SIG-M5 treated with dmso at 0.1 percent for 504 hours (cell line): ENCODE results near the gene HIVEP3.
A peak's percentile ranks its signal among the peaks of the same experiment; 100 is the strongest.
"Not testable (repeated sequence)": the region's sequence is repeated elsewhere in the genome, so short reads cannot be mapped to it uniquely, and the experiment has no call there.

Source experiments
- DNase-seq: peaks from one replicate; lab custom pipeline; 2025; ENCODE audit not compliant: unreplicated experiment; lab: John Stamatoyannopoulos, UW

HIVEP3 gene

GRCh38 chr1:41573785-41574713, 344.7 kb downstream of the HIVEP3 start:
- peak; percentile 78 for DNase-seq

- DNase-seq = no peak
Observed at GRCh38 chr1:41573194-41573593, 345.5 kb downstream of the HIVEP3 start.

DNA sequence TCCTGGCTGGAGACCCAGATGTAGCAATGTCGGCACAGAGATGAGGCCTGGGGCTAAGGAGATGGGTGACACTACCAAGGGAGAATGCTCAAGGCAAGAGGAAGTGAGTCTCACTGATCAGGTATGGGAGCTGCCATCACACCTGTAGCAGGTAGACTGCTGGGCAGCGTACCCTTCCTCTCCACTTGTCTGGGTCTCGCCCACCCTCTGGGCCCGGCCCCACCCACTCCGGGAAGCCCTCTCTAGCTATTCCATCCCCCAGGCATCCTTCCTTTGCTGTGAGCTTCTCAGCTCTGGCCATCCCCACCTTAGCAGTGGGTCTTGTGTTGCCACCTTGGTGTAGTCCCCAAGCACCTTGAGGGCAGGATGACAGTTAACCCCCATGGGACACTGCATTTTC, 346.5 kb downstream of the HIVEP3 start:
- DNase-seq = no peak

DNA sequence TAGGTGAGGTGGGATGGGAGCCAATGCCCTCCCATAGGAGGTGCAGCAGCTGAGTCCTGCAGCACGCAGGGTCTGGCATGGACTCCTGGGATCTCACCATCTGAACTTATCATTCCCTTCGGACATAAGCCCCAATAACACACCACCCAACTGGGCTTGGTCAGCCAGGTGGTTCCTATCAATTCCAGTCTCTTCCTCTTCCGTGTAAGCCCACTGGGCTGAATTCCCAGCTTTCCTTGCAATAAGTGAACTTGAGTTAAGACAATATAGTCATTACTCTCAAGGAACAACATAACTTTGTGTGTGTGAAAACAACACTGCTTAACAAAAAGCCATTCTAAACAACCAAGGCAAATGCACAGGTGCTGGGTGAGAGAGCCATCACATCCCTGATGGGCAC, 347.7 kb downstream of the HIVEP3 start:
- no peak for DNase-seq

GRCh38 chr1:41568204-41568603, 350.5 kb downstream of the HIVEP3 start:
- DNase-seq = no peak

- DNase-seq = no peak
Observed at GRCh38 chr1:41566969-41567368, 351.8 kb downstream of the HIVEP3 start.

DNA sequence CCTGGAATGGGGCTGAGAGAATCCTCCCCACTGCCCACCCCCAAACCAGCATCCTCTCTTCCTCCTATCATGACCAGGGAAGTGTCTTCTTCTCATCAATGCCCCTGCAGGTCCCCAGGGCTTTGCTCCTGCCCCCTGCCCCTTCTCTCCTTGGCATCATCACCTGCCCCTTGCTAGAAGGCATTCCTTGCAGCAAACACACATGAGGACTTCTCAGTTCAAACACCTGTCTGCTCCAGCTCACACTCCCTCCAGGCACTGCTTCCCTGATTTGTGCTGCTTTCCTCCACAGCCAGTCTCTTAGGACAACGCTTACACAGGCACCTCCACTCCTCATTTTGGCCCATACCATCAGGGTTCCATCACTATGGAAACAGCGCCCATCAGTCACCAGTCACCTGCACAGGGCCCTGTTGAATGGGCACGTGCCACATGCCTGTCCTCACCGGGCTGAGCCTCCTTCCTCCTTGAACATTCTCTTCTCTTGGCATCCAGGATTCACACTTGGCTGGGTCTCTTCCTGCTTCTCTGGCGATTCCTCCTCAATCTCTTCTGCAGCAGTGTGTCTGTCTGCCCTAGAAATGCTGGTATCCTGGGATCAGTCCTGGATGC, 352.3 kb downstream of the HIVEP3 start:
- no peak for DNase-seq

DNA sequence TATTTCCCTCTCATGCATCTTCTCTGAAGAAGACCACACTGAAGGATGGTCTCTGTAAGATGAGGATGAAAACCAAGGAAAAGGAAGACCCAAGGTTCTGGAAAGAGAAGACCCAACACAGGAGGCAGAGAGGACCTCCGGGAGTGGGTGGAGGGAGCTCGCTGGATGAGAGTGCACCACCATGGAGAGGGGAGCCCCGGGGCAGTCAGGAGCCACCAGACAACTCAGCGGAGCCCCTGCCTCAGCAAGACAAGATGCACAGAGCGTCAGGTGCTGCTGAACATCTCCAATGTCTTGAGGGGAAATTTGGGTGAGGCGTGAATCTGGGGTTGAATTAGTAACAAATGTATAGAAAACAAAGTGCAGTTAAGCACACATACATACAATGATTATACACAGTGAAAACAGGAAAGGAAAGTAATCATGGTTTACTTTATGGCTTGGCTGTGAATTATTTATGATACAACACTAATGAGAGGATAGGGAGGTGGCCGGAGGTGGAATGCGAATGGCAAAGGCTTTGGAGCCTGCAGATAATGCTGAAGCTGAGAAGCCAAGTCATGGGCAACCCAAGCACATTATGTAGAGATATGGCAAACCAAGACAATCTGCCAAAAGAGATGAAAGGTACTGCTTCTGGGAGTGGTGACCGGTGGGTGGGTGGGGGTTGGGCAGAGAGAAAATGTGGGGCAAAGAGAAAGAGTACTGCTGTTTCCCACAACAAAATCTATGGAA, 353.8 kb downstream of the HIVEP3 start:
- no peak for DNase-seq

DNA sequence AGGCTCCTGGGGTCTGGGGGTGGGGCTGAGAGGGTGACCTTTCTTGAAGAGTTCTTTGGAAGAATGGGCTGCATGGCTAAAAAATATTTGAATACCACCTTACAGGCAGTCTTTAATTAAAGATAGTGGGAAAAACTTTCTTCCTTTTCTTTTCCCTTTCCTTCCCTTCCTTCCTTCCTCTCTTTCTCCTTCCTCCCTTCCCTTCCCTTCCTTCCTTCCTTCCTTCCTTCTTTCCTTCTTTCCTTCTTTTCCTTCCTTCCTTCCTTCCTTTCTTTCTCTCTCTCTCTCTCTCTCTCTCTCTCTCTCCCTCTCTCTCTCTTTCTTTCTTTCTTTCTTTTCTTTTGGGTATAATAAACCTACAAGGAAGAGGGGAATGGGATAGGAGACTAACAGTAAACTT, 356.4 kb downstream of the HIVEP3 start:
- no peak for DNase-seq

DNA sequence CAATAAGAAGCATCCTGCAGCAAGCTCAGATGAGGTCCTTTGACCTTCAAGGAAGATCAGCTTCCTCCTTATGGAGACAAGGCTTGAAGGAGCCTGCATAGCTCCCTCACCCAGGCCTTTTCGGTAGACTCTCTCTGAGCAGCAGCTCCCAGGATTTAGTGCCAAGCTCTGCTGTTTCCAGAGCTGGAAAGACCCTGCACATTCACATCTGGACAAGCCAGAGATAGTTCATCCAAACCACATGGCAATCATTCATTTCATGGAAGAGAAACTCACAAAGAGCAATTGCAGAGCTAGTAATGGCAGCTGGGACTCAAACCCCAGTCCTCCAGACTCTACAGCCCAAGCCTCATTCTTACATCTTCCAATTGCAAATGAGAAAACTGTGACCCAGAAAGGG, 357.8 kb downstream of the HIVEP3 start:
- no peak for DNase-seq

- no peak for DNase-seq
Observed at GRCh38 chr1:41560496-41560895, 358.2 kb downstream of the HIVEP3 start.

GRCh38 chr1:41559331-41559730, 359.4 kb downstream of the HIVEP3 start:
- DNase-seq = no peak

GRCh38 chr1:41558761-41559171, 360.0 kb downstream of the HIVEP3 start:
- DNase-seq = no peak

DNA sequence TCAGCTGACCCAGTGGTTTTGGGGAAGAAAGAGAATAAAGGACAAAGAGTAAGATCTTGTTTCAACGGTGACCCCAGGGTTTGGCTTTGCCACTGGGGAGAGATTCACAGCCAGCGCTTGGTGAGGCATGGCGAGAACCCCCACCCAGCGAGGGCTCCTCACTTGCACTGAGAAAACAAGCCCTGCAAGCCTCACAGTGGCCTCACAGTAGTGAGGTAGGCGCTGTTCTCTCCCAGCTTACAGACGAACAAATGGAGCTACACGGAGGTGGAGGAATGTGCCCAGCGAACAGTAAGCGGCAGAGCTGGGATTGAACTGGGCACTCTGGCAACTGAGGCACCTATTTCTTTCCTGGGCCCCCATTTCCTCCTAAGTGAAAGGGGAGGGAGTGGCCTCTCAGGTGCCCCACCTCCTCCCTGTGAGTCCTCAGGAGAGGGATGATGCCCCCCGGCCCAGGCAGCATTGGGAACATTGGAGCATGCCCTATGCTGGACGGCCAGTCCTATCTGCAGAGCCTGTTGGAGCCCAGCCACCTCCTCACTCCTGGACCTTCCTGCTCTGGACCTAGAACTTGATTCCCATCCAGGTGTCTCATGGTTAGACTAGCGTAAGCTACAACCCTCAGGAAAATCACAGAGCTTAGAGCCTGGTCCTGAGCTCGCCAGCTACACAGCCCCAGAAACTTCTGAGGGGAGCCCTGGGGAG, 360.8 kb downstream of the HIVEP3 start:
- DNase-seq = no peak

- not testable (repeated sequence) for DNase-seq
Observed at GRCh38 chr1:41554746-41555145, 364.0 kb downstream of the HIVEP3 start.

DNA sequence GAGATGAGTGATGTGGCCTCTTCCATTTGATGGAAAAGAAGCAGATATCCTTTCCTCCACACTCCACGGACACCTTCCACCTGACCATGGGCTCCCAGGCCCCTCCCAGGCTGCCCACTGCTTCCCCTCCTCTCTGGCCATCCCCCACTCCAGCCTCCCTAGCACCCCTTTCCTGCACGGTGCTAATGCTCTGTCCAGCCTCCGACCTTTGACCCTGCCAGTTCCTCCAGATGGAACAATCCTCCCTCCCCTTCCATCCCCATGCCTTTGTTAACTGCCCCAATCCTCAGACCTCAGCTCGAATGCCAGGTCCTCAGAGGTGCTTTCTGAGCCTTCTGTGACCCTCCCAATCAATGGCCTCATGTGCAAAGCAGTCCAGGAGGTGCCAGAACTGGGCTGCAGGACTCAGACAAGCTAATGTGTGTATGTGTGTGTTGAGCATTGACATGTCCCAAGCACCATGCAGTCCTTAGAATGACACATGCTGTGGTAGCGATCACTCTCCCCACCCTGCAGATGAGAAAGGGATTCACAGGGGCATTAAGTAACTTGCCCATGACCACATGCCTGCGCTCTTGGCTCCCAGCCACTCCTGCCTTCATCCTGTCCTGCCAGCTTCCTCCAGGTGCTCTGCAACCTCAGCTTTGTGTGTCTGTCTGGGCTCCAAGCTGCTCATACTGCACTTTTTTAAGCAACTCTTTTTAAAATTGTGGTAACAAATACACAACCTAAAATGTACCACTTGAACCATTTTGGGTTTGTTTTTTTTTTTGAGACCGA, 370.8 kb downstream of the HIVEP3 start:
- no peak for DNase-seq

DNA sequence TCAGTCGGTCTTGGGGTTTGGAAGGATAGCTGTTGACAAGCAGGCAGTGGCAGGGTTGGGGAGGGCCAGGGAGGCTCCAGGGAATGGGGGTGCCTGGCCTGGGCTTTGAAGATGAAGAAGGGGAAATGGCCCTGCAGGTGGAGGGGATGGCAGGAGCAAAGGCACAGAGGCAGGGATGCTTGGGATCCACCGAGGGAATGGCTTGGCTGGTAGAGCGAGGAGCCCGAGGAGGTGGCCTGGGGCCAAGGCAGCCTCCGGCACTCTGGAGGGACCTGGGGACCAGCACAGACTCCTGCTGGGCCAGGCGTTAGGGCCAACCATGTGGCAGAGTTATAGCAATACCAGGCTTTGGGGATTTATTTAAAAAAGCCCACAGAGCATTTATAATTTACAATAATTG, 371.4 kb downstream of the HIVEP3 start:
- DNase-seq = no peak

- DNase-seq = no peak
Observed at GRCh38 chr1:41546833-41547135, 371.9 kb downstream of the HIVEP3 start.

- no peak for DNase-seq
Observed at GRCh38 chr1:41545996-41546832, 372.5 kb downstream of the HIVEP3 start.
